ENCODE data around the gene MED8. TPM values are rescaled to one million over a fixed set of nuclear protein-coding genes. Genes with fewer than 3 reads are reported as not detected.

MED8 gene
- total RNA-seq, 1 experiment from 2014 or later = 36.7 TPM

GRCh38 chr1:43367904-43368645, 21.5 kb downstream of the MED8 start, which contains the start of gene ELOVL1:
Gene ELOVL1, minus strand, starts transcription at chr1:43368011. Its CDS starts 2,402 bp downstream, at chr1:43365609.
- peak; percentile 89 for DNase-seq (ENCODE audit: low spot score)
- H3K9me3 ChIP-seq (ENCODE audit: low read depth, low read length, poor library complexity, severe bottlenecking) = no peaks in the 10 kb centered on the region
- peaks cover 6% of the 10 kb centered on the region for H3K4me1 ChIP-seq (ENCODE audit: insufficient read depth, low read length, poor library complexity, severe bottlenecking)
- H3K27ac ChIP-seq (ENCODE audit: low read depth, low read length, poor library complexity, severe bottlenecking) = peak within 1 kb of the TSS; percentile 89
- TF ChIP-seq EZH2 (IDR thresholded peaks at IDR 0.05; ENCODE audit: borderline replicate concordance, low read depth, low read length, poor library complexity, severe bottlenecking) = no peak
- TF ChIP-seq CTCF (conservative IDR thresholded peaks at IDR 0.05; ENCODE audit: low read depth, low read length) = peak; percentile 42
- peaks cover 19% of the 10 kb centered on the region for H3K36me3 ChIP-seq (ENCODE audit: insufficient read depth, low read length, poor library complexity, severe bottlenecking)
- no peaks in the 10 kb centered on the region for H3K27me3 ChIP-seq (replicated peaks; ENCODE audit: insufficient read depth, low read depth, low read length, poor library complexity)
- ChIA-PET CTCF (interaction anchor here (0.5 to 1.0 kb wide), 3 partner anchors 10 to 141 kb away, joined by 3 to 13 read pairs (median 4); partner anchors contain the start of gene CDC20), POLR2A (ENCODE audit: low non-redundant PET) (no interaction called here)
- peak within 1 kb of the TSS; percentile 70 for H3K4me3 ChIP-seq (ENCODE audit: low read depth, low read length, poor library complexity, severe bottlenecking)
- no TSS peak for BruUV-seq (replicated peaks)
- intact Hi-C loops (cut with micrococcal nuclease; ENCODE audit: unreplicated experiment) = no loop called here

GRCh38 chr1:43367026-43367903, 22.3 kb downstream of the MED8 start:
- DNase-seq (ENCODE audit: low spot score) = peak; percentile 35
- BruUV-seq (replicated peaks) = no TSS peak
- peaks cover 27% of the 10 kb centered on the region for H3K36me3 ChIP-seq (ENCODE audit: insufficient read depth, low read length, poor library complexity, severe bottlenecking)
- peaks cover 6% of the 10 kb centered on the region for H3K4me1 ChIP-seq (ENCODE audit: insufficient read depth, low read length, poor library complexity, severe bottlenecking)
- H3K27ac ChIP-seq (ENCODE audit: low read depth, low read length, poor library complexity, severe bottlenecking) = peak overlapping the region; percentile 89
- no peaks in the 10 kb centered on the region for H3K9me3 ChIP-seq (ENCODE audit: low read depth, low read length, poor library complexity, severe bottlenecking)
- ChIA-PET POLR2A (ENCODE audit: low non-redundant PET) (no interaction called here), CTCF (interaction anchor here (0.5 to 1.0 kb wide), 3 partner anchors 9 to 140 kb away, joined by 3 to 13 read pairs (median 4); partner anchors contain the start of gene CDC20)
- TF ChIP-seq EZH2 (IDR thresholded peaks at IDR 0.05; ENCODE audit: borderline replicate concordance, low read depth, low read length, poor library complexity, severe bottlenecking) (no peak), CTCF (conservative IDR thresholded peaks at IDR 0.05; ENCODE audit: low read depth, low read length) (no peak)
- intact Hi-C loops (cut with micrococcal nuclease; ENCODE audit: unreplicated experiment) = no loop called here
- H3K27me3 ChIP-seq (replicated peaks; ENCODE audit: insufficient read depth, low read depth, low read length, poor library complexity) = no peaks in the 10 kb centered on the region
- peak overlapping the region; percentile 70 for H3K4me3 ChIP-seq (ENCODE audit: low read depth, low read length, poor library complexity, severe bottlenecking)

GRCh38 chr1:43366601-43367025, 23.0 kb downstream of the MED8 start:
- Histone ChIP-seq H3K36me3 (ENCODE audit: insufficient read depth, low read length, poor library complexity, severe bottlenecking) (peaks cover 34% of the 10 kb centered on the region), H3K27ac (ENCODE audit: low read depth, low read length, poor library complexity, severe bottlenecking) (peak overlapping the region; percentile 89), H3K4me3 (ENCODE audit: low read depth, low read length, poor library complexity, severe bottlenecking) (peak overlapping the region; percentile 70), H3K4me1 (ENCODE audit: insufficient read depth, low read length, poor library complexity, severe bottlenecking) (peaks cover 8% of the 10 kb centered on the region), H3K9me3 (ENCODE audit: low read depth, low read length, poor library complexity, severe bottlenecking) (no peaks in the 10 kb centered on the region), H3K27me3 (replicated peaks; ENCODE audit: insufficient read depth, low read depth, low read length, poor library complexity) (no peaks in the 10 kb centered on the region)
- intact Hi-C loops (cut with micrococcal nuclease; ENCODE audit: unreplicated experiment) = no loop called here
- ChIA-PET POLR2A (ENCODE audit: low non-redundant PET) (no interaction called here), CTCF (no interaction called here)
- BruUV-seq (replicated peaks) = no TSS peak
- DNase-seq (ENCODE audit: low spot score) = no peak
- TF ChIP-seq EZH2 (IDR thresholded peaks at IDR 0.05; ENCODE audit: borderline replicate concordance, low read depth, low read length, poor library complexity, severe bottlenecking) (no peak), CTCF (conservative IDR thresholded peaks at IDR 0.05; ENCODE audit: low read depth, low read length) (no peak)

Data from A673 (cell line).